Measurements from ENCODE around the gene COX4I2.

The COX4I2 gene

DNA sequence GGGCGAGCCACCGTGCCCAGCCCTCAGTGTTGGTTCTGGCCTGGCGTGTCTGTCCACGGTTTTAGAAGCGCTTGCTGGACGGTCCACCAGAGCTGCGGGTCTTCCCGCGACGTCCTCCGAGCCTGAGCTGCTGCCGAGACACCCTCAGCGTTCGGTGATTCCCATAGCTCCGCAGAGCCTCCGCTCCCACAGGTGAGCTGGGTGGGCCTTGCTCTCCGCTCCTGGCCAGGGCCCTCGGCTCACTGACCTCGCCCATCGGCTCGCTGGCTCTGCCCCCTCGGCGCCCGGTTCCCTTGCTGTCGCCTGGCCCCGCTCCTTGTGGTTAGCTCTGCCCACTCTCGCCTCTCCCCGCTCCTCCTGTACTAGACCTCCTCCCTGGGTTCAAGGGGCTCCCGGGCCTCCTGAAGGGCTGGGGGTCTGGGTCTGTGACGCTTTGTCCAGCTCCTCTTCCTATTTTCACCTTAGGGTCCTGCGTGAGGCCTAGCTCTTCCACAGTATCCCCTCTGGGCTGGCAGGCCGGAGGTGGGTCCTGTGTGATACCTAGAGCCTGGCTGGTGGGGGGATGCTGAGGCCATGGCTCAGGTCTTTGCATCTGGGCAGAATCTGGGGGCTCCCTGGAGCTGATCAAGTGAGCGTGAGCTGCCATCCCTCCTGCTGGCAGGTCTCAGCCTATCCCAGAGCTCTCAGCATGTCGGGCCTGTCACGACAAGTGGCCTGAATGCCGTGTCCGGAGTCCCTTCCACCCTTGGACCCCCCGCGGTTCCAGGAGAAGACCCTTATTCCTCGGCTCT is 5.0 kb upstream of the COX4I2 start:
- TF ChIP-seq, protein P1, sequence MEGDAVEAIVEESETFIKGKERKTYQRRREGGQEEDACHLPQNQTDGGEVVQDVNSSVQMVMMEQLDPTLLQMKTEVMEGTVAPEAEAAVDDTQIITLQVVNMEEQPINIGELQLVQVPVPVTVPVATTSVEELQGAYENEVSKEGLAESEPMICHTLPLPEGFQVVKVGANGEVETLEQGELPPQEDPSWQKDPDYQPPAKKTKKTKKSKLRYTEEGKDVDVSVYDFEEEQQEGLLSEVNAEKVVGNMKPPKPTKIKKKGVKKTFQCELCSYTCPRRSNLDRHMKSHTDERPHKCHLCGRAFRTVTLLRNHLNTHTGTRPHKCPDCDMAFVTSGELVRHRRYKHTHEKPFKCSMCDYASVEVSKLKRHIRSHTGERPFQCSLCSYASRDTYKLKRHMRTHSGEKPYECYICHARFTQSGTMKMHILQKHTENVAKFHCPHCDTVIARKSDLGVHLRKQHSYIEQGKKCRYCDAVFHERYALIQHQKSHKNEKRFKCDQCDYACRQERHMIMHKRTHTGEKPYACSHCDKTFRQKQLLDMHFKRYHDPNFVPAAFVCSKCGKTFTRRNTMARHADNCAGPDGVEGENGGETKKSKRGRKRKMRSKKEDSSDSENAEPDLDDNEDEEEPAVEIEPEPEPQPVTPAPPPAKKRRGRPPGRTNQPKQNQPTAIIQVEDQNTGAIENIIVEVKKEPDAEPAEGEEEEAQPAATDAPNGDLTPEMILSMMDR (IDR thresholded peaks at IDR 0.05), result no peak

DNA sequence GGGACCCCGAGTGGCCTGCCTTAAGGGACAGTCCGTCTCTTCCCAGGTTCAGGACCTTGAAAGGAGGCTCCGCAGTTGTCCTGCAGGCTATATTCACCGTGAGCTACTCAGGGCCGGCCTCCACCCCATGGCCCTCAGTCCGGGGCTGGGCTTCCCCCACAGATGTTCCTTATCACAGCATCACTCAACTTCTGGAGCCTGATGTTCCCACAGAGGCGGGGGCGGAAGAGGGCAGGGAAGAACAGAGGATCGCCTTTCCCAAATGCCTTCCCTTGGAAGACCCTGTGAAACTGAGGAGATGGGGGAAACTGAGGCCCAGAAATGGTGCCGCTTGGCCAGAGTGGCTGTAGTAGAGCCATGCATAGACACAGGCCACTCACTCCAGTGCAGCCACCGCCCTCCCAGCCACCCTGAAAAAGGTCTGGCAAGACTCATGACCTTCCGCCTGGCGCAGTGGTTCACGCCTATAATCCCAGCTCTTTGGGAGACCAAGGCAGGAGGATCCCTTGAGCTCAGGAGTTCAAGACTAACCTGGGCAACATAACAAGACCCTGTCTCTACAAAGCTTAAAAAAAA is 4.3 kb upstream of the COX4I2 start:
- H3K4me3 ChIP-seq, result no peak overlapping the region
- no peak overlapping the region for H3K27ac ChIP-seq
- no peak for DNase-seq (ENCODE audit: low spot score)
- TF ChIP-seq, protein P1 (IDR thresholded peaks at IDR 0.05), result no peak

More for the DNA sequence above, 5.0 kb upstream of the COX4I2 start:
- Histone ChIP-seq H3K4me3 (no peak overlapping the region), H3K27ac (no peak overlapping the region)
- no peak for DNase-seq (ENCODE audit: low spot score)

DNA sequence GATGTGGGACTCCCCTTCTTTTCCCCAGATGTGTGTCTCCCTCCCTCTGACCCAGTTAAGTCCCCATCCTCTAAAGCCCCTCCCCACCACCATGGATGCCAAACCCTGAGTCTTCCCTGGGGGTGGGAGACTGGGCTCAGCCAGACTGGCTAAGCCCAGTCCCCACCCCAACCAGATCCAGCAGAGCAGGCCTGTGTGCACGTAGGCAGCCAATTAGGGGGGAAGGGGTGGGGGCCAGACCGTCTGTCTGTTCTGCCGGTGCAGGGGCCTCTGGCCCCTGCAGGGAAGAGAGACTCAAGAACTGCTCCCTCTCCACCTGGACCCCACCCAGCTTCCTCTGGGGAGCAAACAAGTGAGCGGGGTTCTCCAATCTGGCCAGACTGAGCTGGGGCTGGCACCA is 605 bp downstream of the COX4I2 start:
- TF ChIP-seq, protein P1 (IDR thresholded peaks at IDR 0.05), result no peak

DNA sequence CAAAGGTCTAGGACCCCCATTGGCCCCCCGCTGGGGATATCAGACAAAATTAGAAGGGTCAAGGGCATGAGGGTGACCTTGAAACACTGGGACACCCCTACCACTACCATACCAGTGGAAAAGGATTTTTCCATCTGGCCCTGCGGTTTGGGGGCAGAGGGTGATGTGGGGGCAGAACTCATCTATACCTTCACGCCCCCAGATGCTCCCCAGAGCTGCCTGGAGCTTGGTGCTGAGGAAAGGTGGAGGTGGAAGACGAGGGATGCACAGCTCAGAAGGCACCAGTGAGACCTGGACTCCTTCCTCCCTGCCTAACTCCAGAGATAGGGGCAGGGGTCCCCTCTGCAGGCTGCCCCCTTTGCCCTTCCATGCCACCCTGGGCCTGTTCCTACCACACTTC is 1.1 kb downstream of the COX4I2 start:
- Histone ChIP-seq H3K27ac (no peak overlapping the region), H3K4me3 (no peak overlapping the region)
- DNase-seq (ENCODE audit: low spot score), result no peak
- TF ChIP-seq, protein P1 (IDR thresholded peaks at IDR 0.05), result no peak

More for the DNA sequence above, 605 bp downstream of the COX4I2 start:
- H3K4me3 ChIP-seq, result no peak overlapping the region
- DNase-seq (ENCODE audit: low spot score), result no peak
- no peak overlapping the region for H3K27ac ChIP-seq

DNA sequence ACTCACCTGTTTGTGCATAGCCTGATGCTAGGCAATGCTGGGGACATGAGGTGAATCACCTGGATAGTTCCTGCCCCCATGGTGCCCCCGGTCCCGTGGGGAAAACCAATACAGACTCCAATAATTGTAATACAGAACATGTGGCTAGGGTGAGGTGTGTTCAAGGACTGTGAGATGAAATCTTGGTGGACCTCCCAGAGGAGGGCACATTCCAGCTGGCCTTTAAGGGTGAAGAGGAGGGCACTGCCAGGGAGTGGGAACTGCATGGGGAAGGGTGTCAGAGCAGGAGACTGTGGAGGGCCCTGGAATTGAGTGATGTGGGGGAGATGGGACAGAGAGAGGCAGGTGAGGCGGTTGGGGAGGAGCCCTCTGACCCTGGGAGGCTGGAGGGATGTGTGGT is 2.5 kb downstream of the COX4I2 start:
- Histone ChIP-seq H3K27ac (no peak overlapping the region), H3K4me3 (no peak overlapping the region)
- TF ChIP-seq, protein P1 (IDR thresholded peaks at IDR 0.05), result no peak
- DNase-seq (ENCODE audit: low spot score), result no peak

DNA sequence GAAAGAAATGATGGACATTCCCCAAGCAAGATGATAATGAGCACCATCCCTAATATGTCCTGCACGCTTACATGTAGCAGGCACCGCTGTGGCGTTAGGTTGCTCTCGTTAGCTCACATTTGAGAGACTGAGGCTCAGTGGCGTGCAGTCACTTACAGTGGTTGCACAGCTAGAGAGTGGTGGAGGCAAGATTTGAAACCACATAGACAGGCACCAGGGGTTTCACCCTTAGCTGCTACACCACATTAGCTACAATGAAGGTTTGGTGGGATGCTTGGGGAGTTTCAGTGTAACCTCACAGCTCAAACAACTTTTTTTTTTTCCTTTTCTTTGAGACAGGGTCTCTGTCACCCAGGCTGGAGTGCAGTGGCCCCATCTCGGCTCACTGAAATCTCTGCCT is 3.7 kb downstream of the COX4I2 start:
- TF ChIP-seq, protein P1 (IDR thresholded peaks at IDR 0.05), result no peak
- Histone ChIP-seq H3K4me3 (no peak overlapping the region), H3K27ac (no peak overlapping the region)
- no peak for DNase-seq (ENCODE audit: low spot score)

DNA sequence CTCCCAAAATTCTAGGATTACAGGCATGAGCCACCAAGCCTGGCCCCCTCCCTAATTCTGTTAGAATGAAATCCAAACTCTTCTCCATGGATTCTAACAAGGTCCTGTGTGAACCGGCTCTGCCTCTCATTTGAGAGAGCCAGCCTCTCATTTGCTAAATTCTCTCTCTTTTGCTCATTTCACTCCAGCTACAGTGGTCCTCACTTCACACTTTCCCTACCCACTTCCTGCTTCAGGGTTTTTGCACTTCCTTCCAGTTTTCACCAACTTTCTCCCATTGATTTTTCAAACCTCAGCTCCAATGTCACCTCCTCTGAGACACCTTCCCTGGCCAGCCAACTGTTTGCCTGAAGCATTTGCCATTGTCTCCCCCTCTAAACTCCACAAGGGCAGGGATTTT is 5.1 kb downstream of the COX4I2 start:
- Histone ChIP-seq H3K4me3 (no peak overlapping the region), H3K27ac (no peak overlapping the region)
- TF ChIP-seq, protein P1 (IDR thresholded peaks at IDR 0.05), result no peak
- no peak for DNase-seq (ENCODE audit: low spot score)
